ENCODE measurements around the gene ZNF684.
"Not testable (repeated sequence)": the region's sequence is repeated elsewhere in the genome, so short reads cannot be mapped to it uniquely, and the experiment has no call there.

Gene ZNF684

GRCh38 chr1:40531381-40532061 lies at the start of gene ZNF684:
Gene ZNF684, plus strand, starts transcription at chr1:40531637. Its CDS starts 1,530 bp downstream, at chr1:40533167.
- DNase-seq = peak; percentile 98

DNA sequence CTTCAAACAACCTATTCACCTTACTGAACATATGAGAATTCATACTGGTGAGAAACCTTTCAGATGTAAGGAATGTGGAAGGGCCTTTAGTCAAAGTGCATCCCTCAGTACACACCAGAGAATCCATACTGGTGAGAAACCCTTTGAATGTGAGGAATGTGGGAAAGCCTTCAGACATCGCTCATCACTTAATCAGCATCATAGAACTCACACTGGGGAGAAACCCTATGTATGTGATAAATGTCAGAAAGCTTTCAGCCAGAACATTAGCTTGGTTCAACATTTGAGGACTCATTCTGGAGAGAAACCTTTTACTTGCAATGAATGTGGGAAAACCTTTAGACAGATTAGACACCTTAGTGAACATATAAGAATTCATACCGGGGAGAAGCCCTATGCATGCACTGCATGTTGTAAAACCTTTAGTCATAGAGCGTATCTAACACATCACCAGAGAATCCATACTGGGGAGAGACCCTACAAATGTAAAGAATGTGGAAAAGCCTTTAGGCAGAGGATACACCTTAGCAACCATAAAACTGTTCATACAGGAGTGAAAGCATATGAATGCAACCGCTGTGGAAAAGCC lies 36.0 kb upstream of the ZNF684 start:
- no peak for DNase-seq

- DNase-seq = peak; percentile 37
Observed at GRCh38 chr1:40502651-40503050, 28.8 kb upstream of the ZNF684 start.

- no peak for DNase-seq
Observed at GRCh38 chr1:40507973-40508372, 23.5 kb upstream of the ZNF684 start.

DNA sequence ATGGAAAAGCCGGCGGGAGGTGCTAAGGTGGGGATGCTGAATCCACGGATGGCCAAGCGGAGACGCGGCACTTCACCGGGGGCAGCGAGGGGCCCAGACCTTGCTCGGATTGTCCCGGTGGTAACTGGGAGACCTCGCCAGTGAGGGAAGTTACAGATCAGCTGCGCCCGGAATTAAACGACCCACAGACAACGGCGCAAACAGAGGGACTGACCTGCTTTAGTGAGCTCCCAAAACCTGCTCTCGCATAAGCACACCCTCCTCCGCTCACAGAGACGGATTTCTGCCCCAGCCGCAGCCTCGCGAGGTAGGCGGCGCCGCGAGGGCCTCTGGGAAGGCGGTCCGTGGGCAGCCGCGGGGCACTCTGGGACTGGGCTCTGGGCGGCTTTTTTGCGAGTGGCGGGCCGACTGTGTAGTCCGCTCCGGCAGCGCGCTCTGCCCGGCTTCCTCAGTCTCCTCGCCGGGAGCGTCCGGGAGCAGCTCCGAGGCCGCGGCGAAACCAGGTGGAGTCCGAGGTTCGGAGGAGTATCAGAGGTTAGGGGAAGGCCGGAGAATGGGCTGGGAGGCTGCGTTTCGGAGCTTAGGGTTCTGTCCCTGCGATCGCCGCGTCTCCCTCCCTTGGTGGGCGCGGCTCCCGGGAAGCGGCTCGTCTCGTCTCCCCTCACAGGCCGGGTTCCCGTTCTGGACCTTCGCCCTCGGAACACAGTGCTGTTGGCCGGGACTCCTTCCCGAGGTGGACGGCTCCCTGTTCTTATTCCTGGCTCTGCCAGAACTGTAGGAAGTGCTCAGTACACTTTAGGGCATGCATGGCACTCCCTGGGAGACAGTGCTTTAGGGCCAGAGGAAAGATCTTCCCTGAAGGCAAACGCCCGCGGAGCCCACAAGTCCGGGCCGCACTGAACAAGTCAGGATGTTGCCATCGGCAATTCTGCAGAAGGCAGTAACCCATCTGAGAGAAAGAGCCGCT lies 22.8 kb upstream of the ZNF684 start, which contains the start of gene EXO5:
Gene EXO5 (plus strand): TSS at position 393 of the 967 bp plus-strand sequence. CDS start 5,778 bp downstream, outside the sequence.
- peak; percentile 80 for DNase-seq

- DNase-seq = no peak
Observed at GRCh38 chr1:40519517-40519916, 11.9 kb upstream of the ZNF684 start.

- DNase-seq = peak; percentile 51
Observed at GRCh38 chr1:40530735-40531380, 579 bp upstream of the ZNF684 start.

- DNase-seq = peak; percentile 6
Observed at GRCh38 chr1:40532062-40532389, 589 bp downstream of the ZNF684 start.

- DNase-seq = peak; percentile 70
Observed at GRCh38 chr1:40532844-40533424, 1.5 kb downstream of the ZNF684 start.

GRCh38 chr1:40534589-40534988 lies 3.2 kb downstream of the ZNF684 start:
- DNase-seq = no peak

GRCh38 chr1:40535732-40536131 lies 4.3 kb downstream of the ZNF684 start:
- DNase-seq = no peak

GRCh38 chr1:40539338-40539737 lies 7.9 kb downstream of the ZNF684 start:
- DNase-seq = peak; percentile 91

DNA sequence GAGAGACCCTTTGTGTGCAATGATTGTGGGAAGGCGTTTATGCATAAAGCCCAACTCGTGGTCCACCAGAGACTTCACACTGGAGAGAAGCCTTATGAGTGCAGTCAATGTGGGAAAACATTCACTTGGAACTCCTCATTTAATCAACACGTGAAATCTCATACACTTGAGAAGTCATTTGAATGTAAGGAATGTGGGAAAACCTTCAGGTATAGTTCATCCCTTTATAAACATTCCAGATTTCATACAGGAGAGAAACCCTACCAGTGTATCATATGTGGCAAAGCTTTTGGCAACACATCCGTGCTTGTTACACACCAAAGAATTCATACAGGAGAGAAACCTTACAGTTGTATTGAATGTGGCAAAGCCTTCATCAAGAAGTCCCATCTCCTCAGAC lies 15.5 kb downstream of the ZNF684 start:
- DNase-seq = no peak

DNA sequence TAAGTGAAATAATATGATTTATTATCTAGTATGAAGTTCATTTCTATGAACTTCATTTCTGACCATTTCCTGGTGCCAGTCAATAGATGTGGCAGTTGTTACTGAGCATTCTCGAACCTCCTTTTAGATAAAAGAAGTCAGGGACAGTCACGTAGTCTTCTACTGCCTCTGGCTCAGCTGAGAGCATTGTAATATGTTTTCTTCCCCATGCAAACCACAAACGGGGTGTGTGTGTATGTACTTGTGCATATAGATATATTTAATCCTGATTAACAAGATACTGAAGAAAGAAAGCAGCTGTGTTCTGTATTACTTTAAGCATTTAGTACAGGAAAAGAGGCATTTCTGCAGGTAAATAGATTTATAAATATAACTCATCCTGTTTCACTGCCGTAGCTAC lies 21.6 kb downstream of the ZNF684 start:
- no peak for DNase-seq

DNA sequence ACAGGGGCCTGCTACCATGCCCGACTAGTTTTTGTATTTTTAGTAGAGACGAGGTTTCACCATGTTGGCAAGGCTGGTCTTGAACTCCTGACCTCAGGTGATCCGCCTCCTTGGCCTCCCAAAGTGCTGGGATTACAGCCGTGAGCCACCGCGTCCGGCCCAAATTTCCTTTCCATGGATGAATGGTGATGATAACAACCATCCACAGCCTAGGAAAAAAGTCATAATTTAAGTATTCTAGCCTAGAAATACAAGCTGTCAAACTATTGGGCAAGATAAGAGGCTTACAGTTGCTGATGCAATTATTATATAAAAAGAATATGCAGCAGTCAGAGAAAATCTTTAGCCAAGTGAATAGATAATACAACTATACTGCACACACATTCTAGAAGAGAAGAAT lies 23.4 kb downstream of the ZNF684 start:
- not testable (repeated sequence) for DNase-seq

DNA sequence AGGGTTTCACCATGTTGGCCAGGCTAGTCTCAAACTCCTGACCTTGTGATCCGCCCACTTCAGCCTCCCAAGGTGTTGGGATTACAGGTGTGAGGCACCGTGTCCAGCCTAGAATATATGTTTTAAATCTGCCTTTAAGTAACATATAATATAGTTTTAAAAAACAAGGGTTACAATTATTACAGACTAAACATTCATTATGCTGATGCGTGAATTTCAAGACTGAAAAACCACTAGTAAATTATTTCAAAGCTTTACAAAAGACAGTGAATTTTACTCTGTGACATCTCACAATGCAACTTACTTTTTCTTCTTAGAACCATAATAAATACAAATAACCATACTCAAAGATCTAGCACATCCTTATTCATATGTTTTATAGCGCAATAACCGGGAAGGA lies 24.7 kb downstream of the ZNF684 start:
- no peak for DNase-seq

DNA sequence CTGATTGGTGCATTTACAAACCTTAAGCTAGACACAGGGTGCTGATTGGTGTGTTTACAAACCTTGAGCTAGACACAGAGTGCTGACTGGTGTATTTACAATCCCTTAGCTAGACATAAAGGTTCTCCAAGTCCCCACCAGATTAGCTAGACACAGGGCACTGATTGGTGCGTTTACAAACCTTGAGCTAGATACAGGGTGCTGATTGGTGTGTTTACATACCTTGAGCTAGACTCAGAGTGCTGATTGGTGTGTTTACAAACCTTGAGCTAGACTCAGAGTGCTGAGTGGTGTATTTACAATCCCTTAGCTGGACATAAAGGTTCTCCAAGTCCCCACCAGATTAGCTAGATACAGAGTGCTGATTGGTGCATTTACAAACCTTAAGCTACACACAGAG lies 26.8 kb downstream of the ZNF684 start:
- not testable (repeated sequence) for DNase-seq

- no peak for DNase-seq
Observed at GRCh38 chr1:40562185-40562584, 30.7 kb downstream of the ZNF684 start.

DNA sequence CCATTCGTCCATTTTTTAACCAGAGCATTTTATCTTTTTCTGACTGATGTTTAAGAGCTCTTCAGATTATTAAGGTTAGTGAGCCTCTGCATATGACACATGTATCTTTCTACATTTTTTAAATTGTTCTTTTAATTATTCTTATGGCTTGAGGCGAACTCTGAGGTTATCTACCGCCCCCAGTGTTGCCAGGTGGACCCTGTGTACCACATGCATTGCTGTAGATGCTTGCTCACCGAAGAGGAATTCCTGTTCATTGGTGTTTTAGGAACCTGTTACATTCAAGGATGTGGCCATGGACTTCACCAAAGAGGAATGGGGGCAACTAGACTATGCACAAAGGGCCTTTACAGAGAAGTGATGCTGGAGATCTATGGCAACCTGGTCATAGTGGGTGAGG lies 31.8 kb downstream of the ZNF684 start:
- DNase-seq = no peak

DNA sequence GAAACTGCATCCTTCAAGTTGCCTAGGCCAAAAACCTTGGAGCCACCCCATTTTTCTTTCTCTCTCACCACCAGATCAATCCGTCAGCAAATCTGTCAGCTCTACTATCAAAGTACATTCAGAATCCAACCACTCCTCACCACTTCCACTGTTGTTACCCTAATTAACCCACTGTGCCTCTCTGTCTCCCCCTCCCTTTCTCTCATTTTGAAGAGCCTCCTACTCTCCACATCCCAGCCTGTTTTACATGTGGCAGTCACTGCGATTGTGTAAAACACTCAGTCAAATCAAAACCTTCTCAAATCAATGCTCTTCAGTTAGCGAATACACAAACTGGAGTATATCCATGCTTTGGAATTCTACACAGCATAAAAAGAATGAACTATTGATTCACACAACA lies 33.1 kb downstream of the ZNF684 start:
- no peak for DNase-seq

DNA sequence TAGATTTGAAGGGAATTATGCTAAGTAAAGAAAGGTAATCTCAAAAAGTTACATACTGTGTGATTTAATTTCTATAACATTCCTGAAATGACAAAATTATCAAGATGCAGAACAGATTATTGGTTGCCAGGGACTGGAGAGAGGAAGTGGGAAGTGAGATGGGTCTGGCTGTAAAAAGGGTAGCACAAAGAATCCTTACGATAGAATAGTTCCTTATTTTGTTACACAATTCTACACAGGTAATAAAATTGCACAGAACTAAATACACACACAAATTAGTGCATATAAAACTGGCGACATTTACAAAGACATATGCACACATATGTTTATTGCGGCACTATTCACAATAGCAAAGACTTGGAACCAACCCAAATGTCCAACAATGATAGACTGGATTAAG lies 33.5 kb downstream of the ZNF684 start:
- DNase-seq = no peak

DNA sequence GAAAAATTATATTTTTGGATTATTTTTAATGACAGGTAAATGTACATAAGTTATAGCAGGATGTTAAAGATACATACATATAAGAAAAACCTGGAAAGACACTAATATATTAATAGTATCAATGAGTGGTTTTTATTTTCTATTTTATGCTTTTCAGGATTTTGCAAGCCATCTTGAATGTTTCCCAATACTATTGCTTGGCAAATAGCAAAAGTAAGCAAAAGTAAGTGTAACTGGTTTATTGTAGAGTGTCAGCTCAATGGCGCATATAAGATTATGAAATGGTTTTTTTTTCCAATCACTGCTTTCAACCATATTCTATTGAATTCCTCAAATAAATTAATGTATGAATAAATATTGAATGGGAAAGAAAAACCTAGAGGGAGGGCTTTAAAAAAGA lies 36.4 kb downstream of the ZNF684 start:
- peak; percentile 66 for DNase-seq

GRCh38 chr1:40574805-40575204 lies 43.4 kb downstream of the ZNF684 start:
- peak; percentile 95 for DNase-seq
